Measurements from ENCODE around the gene KLK2.

The KLK2 gene

DNA sequence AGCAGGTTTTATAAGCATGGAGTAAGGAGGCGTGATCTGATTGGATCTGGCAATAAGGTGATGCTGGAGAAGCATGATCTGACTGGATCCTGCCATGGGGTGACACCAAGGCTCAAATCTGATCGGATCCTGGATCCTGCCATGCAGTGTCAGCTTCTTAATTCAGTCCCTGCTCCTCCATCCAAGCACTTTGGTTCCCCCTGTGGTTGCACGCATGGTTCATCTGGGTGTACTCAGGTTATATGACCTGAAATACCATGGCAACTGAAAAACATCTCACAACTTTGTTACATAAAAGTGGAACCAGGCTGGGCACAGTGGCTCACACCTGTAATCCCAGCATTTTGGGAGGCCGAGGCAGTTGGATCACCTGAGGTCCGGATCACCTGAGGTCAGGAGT, 55.6 kb downstream of the KLK2 start:
- DNase-seq = no peak

Data from NCI-H1105 (cell line).